ENCODE results near the gene MYL12B. TPM values are rescaled to one million over a fixed set of nuclear protein-coding genes. Genes with fewer than 3 reads are reported as not detected.

Gene MYL12B
- total and polyA plus RNA-seq, 5 donors, result 171 to 343 (median 176) TPM

DNA sequence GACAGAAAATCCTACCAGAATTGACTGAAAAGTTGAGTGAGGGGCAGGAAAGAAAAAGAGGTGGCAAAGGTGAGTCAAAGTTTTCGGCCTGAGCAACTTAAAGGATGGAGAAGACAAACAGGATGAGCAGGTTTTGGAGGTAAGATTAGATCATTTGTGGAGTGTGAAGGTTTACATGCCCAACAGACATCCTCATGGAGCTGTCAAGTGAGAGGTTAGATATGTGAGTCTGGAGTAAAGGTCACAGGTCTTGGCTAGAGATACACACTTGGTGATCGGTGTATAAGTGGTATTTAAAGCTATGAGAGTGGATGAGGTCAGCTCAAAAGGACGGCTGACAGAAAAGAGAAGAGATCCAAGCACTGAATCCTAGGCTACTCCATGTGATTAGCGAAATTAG, 25.5 kb upstream of the MYL12B start:
- Histone ChIP-seq H3K4me1 (ENCODE audit: control insufficient read depth, insufficient read depth, low read length) (peaks cover 6% of the 10 kb centered on the region), H3K4me3 (ENCODE audit: low read length) (no peak overlapping the region), H3K9me3 (ENCODE audit: control insufficient read depth, low read length) (no peaks in the 10 kb centered on the region), H3K27me3 (ENCODE audit: control insufficient read depth, insufficient read depth) (no peaks in the 10 kb centered on the region), H3K27ac (ENCODE audit: low read length) (no peak overlapping the region)
- WGBS, result 75% methylated on average over 4 of the region's 4 CpGs
- no peak for DNase-seq
- ATAC-seq, result no peak
- intact Hi-C loops (cut with DNase I), result no loop called here

DNA sequence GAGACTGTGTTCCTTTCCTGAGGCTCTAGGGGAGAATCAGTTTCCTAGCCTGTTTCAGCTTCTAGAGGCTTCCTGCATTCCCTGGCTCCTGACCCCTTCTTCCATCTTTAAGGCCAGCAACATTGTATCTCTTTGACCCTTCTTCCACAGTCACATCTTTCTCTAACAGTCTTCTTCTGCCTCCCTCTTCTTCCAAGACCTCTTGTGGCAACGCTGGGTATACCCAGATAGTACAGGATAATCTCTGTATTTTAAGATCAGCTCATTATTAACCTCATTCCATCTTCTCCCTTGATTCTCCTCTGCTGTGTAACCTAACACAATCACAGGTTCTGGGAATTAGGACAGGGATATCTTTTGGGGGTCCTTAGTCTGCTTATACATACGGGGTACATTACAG, 23.2 kb upstream of the MYL12B start:
- intact Hi-C loops (cut with DNase I), result no loop called here
- H3K4me3 ChIP-seq (ENCODE audit: low read length), result no peak overlapping the region
- DNase-seq, result no peak
- H3K27ac ChIP-seq (ENCODE audit: low read length), result no peak overlapping the region
- H3K9me3 ChIP-seq (ENCODE audit: control insufficient read depth, low read length), result no peaks in the 10 kb centered on the region
- ATAC-seq, result no peak
- peaks cover 6% of the 10 kb centered on the region for H3K4me1 ChIP-seq (ENCODE audit: control insufficient read depth, insufficient read depth, low read length)
- H3K27me3 ChIP-seq (ENCODE audit: control insufficient read depth, insufficient read depth), result no peaks in the 10 kb centered on the region
- WGBS, result 83% methylated on average over 2 of the region's 2 CpGs

DNA sequence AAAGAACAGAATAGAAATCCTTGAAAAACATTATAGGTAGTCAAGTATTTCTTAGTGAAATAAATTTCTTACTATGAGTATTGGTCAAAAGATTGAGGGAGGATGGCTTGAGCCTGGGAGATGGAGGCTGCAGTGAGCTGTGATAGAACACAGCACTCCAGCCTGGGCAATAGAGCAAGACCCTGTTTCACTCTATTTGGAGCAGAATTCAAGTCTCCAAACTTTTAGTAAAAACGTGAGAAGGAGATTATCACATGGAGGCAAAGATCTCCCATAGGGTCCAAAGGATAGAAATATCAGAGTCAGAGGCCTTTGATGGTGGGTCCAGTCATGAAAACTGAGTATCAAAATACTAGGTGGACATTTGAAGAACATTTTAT, 16.8 kb upstream of the MYL12B start:
- ATAC-seq, result no peak
- 42% methylated on average over 1 of the region's 1 CpG for WGBS
- no peak for DNase-seq
- Histone ChIP-seq H3K4me1 (ENCODE audit: control insufficient read depth, insufficient read depth, low read length) (peaks cover 6% of the 10 kb centered on the region), H3K27ac (ENCODE audit: low read length) (peak overlapping the region; percentile 10), H3K9me3 (ENCODE audit: control insufficient read depth, low read length) (no peaks in the 10 kb centered on the region), H3K27me3 (ENCODE audit: control insufficient read depth, insufficient read depth) (no peaks in the 10 kb centered on the region), H3K4me3 (ENCODE audit: low read length) (peak overlapping the region; percentile 86)
- intact Hi-C loops (cut with DNase I), result loop anchor here (5.0 to 10.0 kb wide), 6 partner anchors 50 to 313 kb away; no protein-coding TSS in a partner anchor

DNA sequence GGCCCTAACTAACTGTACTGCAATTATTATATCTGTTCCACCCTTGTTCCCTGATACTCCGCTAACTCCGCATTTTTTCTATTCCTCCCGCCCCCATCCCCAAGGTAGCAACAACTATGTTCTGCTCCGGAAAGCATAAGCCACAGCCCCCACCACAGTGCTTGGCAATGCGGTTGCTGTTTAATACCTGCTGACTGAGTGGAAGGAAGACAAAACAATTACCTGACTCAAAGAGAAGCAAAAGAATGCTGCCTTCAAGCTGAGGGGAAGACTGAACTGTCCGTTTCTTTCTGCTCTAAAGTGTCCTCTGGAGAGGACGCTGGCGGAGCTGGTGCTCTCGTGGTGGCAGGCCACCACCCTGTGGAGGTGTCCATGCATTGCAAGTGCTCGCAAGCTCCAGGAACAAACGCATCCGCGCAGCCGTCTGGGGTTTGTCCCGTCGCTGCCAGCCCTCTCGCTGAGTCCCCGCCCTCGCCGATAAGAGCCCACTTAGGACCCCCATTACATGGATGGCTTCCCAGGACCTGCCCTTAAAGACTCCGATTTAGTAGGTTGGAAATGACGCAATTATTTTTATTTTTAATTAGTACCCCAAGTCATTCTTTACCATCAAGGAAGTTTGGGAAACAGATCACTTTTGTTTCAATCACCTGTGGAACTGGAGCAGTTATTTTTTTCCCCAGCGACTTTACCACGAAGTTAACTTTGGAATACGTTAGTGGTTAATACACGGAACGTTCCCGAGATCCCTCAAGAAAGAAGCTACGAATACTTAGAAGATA, 15.9 kb upstream of the MYL12B start:
- ATAC-seq (peak; percentile 80), DNase-seq (peak; percentile 92 to 96 (median 96))
- H3K27ac ChIP-seq (ENCODE audit: low read length), result peak overlapping the region; percentile 97
- peak overlapping the region; percentile 86 for H3K4me3 ChIP-seq (ENCODE audit: low read length)
- WGBS, result under 1% methylated on average over 29 of the region's 29 CpGs
- intact Hi-C loops (cut with DNase I), result loop anchor here (5.0 to 10.0 kb wide), 6 partner anchors 51 to 314 kb away; no protein-coding TSS in a partner anchor
- no peaks in the 10 kb centered on the region for H3K27me3 ChIP-seq (ENCODE audit: control insufficient read depth, insufficient read depth)
- H3K9me3 ChIP-seq (ENCODE audit: control insufficient read depth, low read length), result no peaks in the 10 kb centered on the region
- H3K4me1 ChIP-seq (ENCODE audit: control insufficient read depth, insufficient read depth, low read length), result peaks cover 6% of the 10 kb centered on the region

DNA sequence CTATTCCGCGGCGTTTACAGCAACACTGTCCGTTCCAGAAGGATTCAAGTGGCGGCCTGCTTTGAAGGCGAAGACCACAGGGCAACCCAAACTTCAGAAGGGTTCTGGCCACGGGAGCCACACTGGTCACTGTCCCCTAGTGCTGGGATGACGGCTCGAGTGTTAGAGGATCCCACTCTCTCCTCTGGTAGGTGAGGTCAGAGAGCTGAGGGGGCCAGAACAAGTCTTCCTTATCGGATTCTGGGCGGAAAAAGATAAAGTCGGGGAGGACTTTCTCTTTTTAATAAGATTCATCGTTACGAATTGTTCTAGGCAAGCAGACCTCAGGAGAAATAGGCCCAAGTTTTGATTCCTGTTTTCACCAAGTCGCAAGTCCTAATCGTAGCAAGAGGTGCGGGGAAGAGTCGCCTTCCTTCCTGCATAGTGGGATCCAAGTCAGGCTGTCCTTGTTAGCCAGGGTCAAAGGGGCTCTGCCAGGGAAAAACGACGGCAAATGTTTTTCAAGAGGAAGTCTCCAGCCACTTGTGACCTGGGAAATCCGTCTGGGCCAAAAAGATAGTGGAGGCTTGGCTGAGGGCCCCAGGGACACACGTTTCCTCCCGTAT, 15.2 kb upstream of the MYL12B start:
- intact Hi-C loops (cut with DNase I), result loop anchor here (5.0 to 10.0 kb wide), 6 partner anchors 52 to 314 kb away; no protein-coding TSS in a partner anchor
- DNase-seq (peak; percentile 55 to 68 (median 60)), ATAC-seq (peak; percentile 29 to 57)
- H3K27ac ChIP-seq (ENCODE audit: low read length), result peak overlapping the region; percentile 97
- H3K4me3 ChIP-seq (ENCODE audit: low read length), result peak overlapping the region; percentile 86
- H3K4me1 ChIP-seq (ENCODE audit: control insufficient read depth, insufficient read depth, low read length), result peaks cover 6% of the 10 kb centered on the region
- no peaks in the 10 kb centered on the region for H3K27me3 ChIP-seq (ENCODE audit: control insufficient read depth, insufficient read depth)
- 3% methylated on average over 23 of the region's 23 CpGs for WGBS
- no peaks in the 10 kb centered on the region for H3K9me3 ChIP-seq (ENCODE audit: control insufficient read depth, low read length)

DNA sequence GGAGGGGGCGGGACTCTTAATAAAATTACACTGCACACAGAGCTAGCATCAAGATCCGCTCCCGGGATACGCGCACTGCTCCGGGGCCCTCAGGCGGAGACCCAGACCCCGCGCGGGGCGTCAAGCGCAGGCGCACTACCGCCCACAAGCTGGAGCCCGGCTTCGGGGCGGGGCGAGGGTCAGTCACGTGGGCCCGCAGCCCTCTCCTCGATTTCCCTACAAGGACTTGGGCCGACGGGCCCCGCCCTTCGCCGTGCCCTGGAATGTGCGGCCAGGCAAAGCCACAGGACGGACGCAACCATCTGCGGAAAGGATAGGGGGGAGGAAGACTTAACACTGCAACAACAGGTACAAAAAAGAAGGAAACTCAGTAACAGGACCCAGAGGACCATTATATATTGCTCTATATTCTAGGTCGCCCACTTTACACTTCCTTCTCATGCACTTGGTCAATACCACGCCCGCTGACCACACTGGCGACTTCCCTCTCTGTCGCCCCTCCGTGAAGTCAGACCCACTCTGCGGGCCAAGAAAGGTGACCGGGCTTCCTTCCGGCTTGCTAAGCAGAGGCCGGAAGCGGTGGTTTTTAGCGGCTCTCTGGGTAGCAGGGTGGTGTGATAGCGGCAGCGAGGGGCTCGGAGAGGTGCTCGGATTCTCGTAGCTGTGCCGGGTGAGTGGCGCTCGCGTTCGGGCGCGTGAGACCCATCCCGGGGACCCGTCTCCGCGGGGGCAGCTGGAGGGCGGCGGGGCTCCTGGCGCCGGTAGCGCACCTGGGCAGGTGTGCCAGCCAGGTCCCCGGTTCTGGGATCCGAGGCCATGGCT, 14.5 kb upstream of the MYL12B start, which contains the start of gene MYL12A:
MYL12A (plus strand) TSS at position 562 of the 822 bp plus-strand sequence. CDS start 5,447 bp downstream, outside the sequence.
- Histone ChIP-seq H3K27ac (ENCODE audit: low read length) (peak within 1 kb of the TSS; percentile 97), H3K27me3 (ENCODE audit: control insufficient read depth, insufficient read depth) (no peaks in the 10 kb centered on the region), H3K4me1 (ENCODE audit: control insufficient read depth, insufficient read depth, low read length) (peaks cover 6% of the 10 kb centered on the region), H3K9me3 (ENCODE audit: control insufficient read depth, low read length) (no peaks in the 10 kb centered on the region), H3K4me3 (ENCODE audit: low read length) (peak within 1 kb of the TSS; percentile 86)
- ATAC-seq (peak; percentile 92 to 93), DNase-seq (peak; percentile 100)
- under 1% methylated on average over 65 of the region's 65 CpGs for WGBS
- intact Hi-C loops (cut with DNase I), result loop anchor here (5.0 to 10.0 kb wide), 6 partner anchors 53 to 315 kb away; no protein-coding TSS in a partner anchor

DNA sequence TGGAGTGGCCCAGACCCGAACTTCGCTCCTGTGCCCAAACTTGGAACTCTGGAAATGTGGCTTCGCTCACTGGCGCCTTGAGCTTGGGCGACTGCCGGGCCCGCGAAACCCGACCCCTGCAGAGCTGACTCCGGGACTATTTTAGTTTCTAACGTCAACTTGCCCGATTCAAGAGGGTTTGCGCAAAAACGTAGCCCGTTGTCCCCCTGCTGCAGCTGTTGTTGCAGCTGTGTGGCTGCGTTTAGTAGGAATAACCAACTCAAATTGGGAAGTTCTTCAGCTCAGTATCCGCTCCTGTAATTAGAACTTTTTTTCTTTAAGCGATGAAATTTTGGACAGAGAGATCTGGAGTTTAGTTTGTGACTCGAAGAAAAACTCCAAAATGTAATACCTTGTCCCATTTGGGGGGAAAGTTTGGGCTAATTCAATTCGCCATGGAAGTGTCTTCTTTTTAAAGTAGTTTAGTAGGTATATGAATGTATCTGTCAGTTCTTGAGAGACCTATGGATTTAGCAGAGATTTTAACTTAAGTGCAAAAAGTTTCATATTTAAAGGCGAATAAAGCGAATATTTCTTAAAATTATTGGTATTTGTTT, 13.8 kb upstream of the MYL12B start:
- peaks cover 6% of the 10 kb centered on the region for H3K4me1 ChIP-seq (ENCODE audit: control insufficient read depth, insufficient read depth, low read length)
- H3K27me3 ChIP-seq (ENCODE audit: control insufficient read depth, insufficient read depth), result no peaks in the 10 kb centered on the region
- ATAC-seq (peak; percentile 0 to 5), DNase-seq (no peak)
- no peaks in the 10 kb centered on the region for H3K9me3 ChIP-seq (ENCODE audit: control insufficient read depth, low read length)
- H3K4me3 ChIP-seq (ENCODE audit: low read length), result peak overlapping the region; percentile 86
- WGBS, result under 1% methylated on average over 22 of the region's 22 CpGs
- intact Hi-C loops (cut with DNase I), result loop anchor here (5.0 to 10.0 kb wide), 6 partner anchors 53 to 316 kb away; no protein-coding TSS in a partner anchor
- H3K27ac ChIP-seq (ENCODE audit: low read length), result peak overlapping the region; percentile 97

DNA sequence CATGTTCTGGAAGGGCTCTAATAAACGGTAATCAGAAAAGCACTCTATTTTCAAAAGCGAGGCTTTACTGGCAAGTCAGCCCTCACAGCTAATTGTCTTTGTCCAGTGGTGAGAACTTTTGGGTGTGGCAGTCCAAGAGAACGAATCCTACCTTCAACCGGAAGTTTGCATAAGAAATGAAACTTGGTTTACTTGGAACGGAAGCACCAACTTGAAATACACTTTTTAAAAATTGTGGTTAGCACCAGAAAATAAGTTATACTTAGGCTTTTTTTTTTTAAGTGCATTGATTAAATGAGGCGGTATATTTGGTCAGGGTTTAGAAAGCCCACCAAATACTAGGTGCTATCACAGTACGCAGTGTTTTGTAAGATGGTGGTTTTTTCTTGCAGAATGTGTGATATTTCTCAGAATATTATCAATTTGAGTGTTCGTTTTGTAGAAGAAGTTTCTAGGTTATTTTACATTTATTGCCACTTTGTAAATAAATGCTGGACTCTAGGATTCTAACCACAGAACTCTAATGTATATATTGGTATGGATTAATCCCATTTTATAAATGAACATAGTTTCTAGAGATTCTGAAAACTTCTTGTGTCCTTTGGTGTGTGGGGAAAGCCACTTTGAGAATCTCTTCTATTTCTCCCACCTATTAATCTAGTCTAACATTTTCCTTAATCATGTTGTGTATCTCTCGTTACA, 13.1 kb upstream of the MYL12B start:
- ATAC-seq, result no peak
- DNase-seq, result no peak
- WGBS, result 4% methylated on average over 9 of the region's 9 CpGs

DNA sequence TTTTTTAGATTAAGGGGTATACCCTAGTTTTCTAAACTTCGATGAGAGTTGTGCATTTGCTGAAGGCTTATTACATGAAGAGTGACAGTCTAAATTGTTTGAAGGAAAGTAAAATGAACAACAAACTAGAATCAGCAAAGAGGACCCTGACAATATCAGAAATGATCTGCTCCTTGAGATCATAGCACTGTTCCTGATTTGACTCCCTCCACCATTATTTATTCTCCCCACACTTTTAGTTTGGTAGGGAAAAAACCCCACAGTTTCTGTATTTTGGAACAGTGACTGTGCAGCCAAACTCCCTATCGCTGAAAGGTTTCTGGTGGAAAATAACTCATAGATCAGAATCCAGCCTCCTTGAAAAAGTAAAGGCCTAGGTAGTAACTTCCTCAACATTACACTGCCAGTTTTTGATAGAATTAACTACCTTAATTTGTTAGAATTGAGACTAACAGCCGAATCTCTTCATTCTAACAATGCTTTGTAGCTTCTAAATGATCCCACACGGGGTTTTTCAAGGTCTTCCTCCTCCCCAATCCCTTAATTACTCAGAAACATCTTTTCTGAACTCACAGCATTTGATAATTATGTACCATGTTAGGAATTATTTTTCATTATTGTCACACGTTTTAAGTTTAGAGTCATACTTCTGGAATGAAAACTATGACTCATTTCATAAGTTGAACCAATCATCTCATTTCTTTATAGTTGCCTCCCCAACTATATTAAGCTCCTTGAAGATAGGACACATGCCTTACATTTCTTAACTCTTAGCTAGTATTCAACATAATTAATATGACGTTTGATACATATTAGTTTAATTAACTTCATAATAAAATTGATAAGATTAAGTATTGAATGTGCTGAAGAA, 11.5 kb upstream of the MYL12B start:
- Histone ChIP-seq H3K9me3 (ENCODE audit: control insufficient read depth, low read length) (no peaks in the 10 kb centered on the region), H3K27me3 (ENCODE audit: control insufficient read depth, insufficient read depth) (no peaks in the 10 kb centered on the region), H3K4me3 (ENCODE audit: low read length) (peak overlapping the region; percentile 86), H3K27ac (ENCODE audit: low read length) (peak overlapping the region; percentile 47), H3K4me1 (ENCODE audit: control insufficient read depth, insufficient read depth, low read length) (peaks cover 4% of the 10 kb centered on the region)
- DNase-seq (no peak), ATAC-seq (no peak)
- 22% methylated on average over 6 of the region's 6 CpGs for WGBS
- intact Hi-C loops (cut with DNase I), result no loop called here

More for the DNA sequence above, 13.1 kb upstream of the MYL12B start:
- H3K27me3 ChIP-seq (ENCODE audit: control insufficient read depth, insufficient read depth), result no peaks in the 10 kb centered on the region
- no peaks in the 10 kb centered on the region for H3K9me3 ChIP-seq (ENCODE audit: control insufficient read depth, low read length)
- peaks cover 6% of the 10 kb centered on the region for H3K4me1 ChIP-seq (ENCODE audit: control insufficient read depth, insufficient read depth, low read length)
- H3K4me3 ChIP-seq (ENCODE audit: low read length), result peak overlapping the region; percentile 86
- intact Hi-C loops (cut with DNase I), result loop anchor here (5.0 to 10.0 kb wide), 6 partner anchors 54 to 317 kb away; no protein-coding TSS in a partner anchor
- peak overlapping the region; percentile 97 for H3K27ac ChIP-seq (ENCODE audit: low read length)

All from right cardiac atrium (tissue), 5 donors.